ENCODE data around the gene MTHFS.

GRCh38 chr15:79897701-79898113 lies 893 bp upstream of the MTHFS start:
- no peak for TF ChIP-seq CTCF (IDR thresholded peaks at IDR 0.05; ENCODE audit: insufficient read depth, low read length)
- no peak for TF ChIP-seq POLR2AphosphoS5 (IDR thresholded peaks at IDR 0.05; ENCODE audit: low read depth)
- no peak for TF ChIP-seq REST (IDR thresholded peaks at IDR 0.05; ENCODE audit: insufficient replicate concordance, low read depth)
